K562 (cell line): ENCODE measurements around the gene MACROD2. TPM values are rescaled to one million over a fixed set of nuclear protein-coding genes. Genes with fewer than 3 reads are reported as not detected.

Experiments
- ATAC-seq: fragments of 200-7000 bp; cut with Tn5 transposase; 3 replicates; pipeline ENCODE4 v1.9.1; 2020; ENCODE audit warnings: moderate library complexity
- BruUV-seq: library from RNA; stranded (reverse); fragments of 400-500 nt; replicated peaks from 2 replicates; lab custom pipeline; 2021; lab: Mats Ljungman, UMichigan
- CTCF ChIA-PET: fragments of 300-600 bp; formaldehyde crosslinking; extraction: SDS; loops from one replicate; lab custom pipeline; 2021; ENCODE audit warnings: low intra/inter-chr PET ratio; lab: Yijun Ruan, JAX
- POLR2A ChIA-PET: fragments of 300-600, 350-650 bp; sonication (Branson Sonifier 250); formaldehyde crosslinking; extraction: SDS; loops from one replicate; lab custom pipeline; 2021; ENCODE audit warnings: antibody characterized with exemption, inconsistent platforms; lab: Yijun Ruan, JAX
- DNase-seq, 4 experiments: peaks; one replicate each; pipeline versions ENCODE4 v3.0.0 to v3.0.0-alpha.2; 2011 to 2018; ENCODE audit warnings: low spot score in 3 of 4, mixed read lengths in 3 of 4; ENCODE audit errors: extremely low read depth in 1 of 4
- FAIRE-seq: peaks from 2 replicates; lab custom pipeline; 2011; peaks lifted over from hg19 to GRCh38; lab: Jason Lieb, UNC
- H2AFZ ChIP-seq: 2 replicates; pipeline ENCODE4 v1.6.0; 2011; ENCODE audit warnings: low read depth, low read length, control low read depth, inconsistent platforms
- H3K27ac ChIP-seq: fragments of 200-600 bp; 3 replicates; pipeline ENCODE4 v1.8.0; 2011; ENCODE audit warnings: low read depth, mild to moderate bottlenecking, control low read depth, inconsistent platforms, low read length, moderate library complexity, mixed read lengths; ENCODE audit errors: extremely low read depth
- H3K27me3 ChIP-seq, 2 experiments: fragments of 300-600 bp in 1 of 2; 2 replicates in 1 of 2; 3 replicates in 1 of 2; pipeline versions ENCODE4 v1.6.0 to v1.8.0; 2011; ENCODE audit warnings: inconsistent platforms in 2 of 2, low read length in 2 of 2, mild to moderate bottlenecking in 1 of 2, mixed read lengths in 1 of 2, moderate library complexity in 1 of 2; ENCODE audit not compliant: control insufficient read depth in 2 of 2, insufficient read depth in 2 of 2
- H3K36me3 ChIP-seq: fragments of 300-600 bp; 3 replicates; pipeline ENCODE4 v1.8.0; 2011; ENCODE audit warnings: mild to moderate bottlenecking, low read length, inconsistent platforms; ENCODE audit not compliant: control insufficient read depth, insufficient read depth
- H3K4me1 ChIP-seq, 2 experiments: fragments of 200-600 bp in 1 of 2; replicated peaks in 1 of 2; 2 replicates in 1 of 2; 3 replicates in 1 of 2; pipeline versions ENCODE4 v1.5.1 to v1.8.0; 2011; ENCODE audit warnings: inconsistent platforms in 2 of 2, low read length in 2 of 2, mild to moderate bottlenecking in 1 of 2, mixed read lengths in 1 of 2, moderate library complexity in 1 of 2; ENCODE audit not compliant: control insufficient read depth in 2 of 2, insufficient read depth in 2 of 2
- H3K4me2 ChIP-seq: 2 replicates; pipeline ENCODE4 v1.6.1; 2011; ENCODE audit warnings: low read length, control low read depth, inconsistent platforms, mixed read lengths; ENCODE audit not compliant: insufficient read depth
- H3K4me3 ChIP-seq: fragments of 200-600 bp; sonication (generic), shearing (Covaris generic); 2 replicates; pipeline ENCODE4 v1.5.1; 2016; ENCODE audit warnings: control low read depth, inconsistent platforms
- H3K79me2 ChIP-seq: fragments of 200-600 bp; 3 replicates; pipeline ENCODE4 v1.8.0; 2011; ENCODE audit warnings: low read length, inconsistent platforms; ENCODE audit not compliant: control insufficient read depth, insufficient read depth
- H3K9ac ChIP-seq, 2 experiments: 2 replicates each; pipeline versions ENCODE4 v1.6.0 to v1.6.1; 2011; ENCODE audit warnings: low read depth in 2 of 2, low read length in 2 of 2, control low read depth in 1 of 2, inconsistent platforms in 1 of 2, mild to moderate bottlenecking in 1 of 2, mixed read lengths in 1 of 2; ENCODE audit not compliant: insufficient read depth in 1 of 2
- H3K9me1 ChIP-seq: one replicate; pipeline ENCODE4 v1.6.0; 2011; ENCODE audit warnings: inconsistent platforms, mild to moderate bottlenecking, low read length, moderate library complexity; ENCODE audit not compliant: control insufficient read depth, insufficient read depth
- H3K9me3 ChIP-seq: replicated peaks from 2 replicates; pipeline ENCODE4 v1.5.1; 2011; ENCODE audit warnings: low read depth, low read length, inconsistent platforms; ENCODE audit not compliant: control insufficient read depth, insufficient read depth
- H4K20me1 ChIP-seq: replicated peaks from 2 replicates; pipeline ENCODE4 v1.6.1; 2011; ENCODE audit warnings: low read length, inconsistent platforms, mixed read lengths; ENCODE audit not compliant: control insufficient read depth, insufficient read depth
- NFRKB ChIP-seq: fragments of 450-650 bp; IDR thresholded peaks from 2 replicates; pipeline ENCODE4 v1.6.1; 2016; ENCODE audit warnings: low read depth
- NR4A1 ChIP-seq, 2 experiments: fragments of 250-450 bp in 1 of 2; fragments of 450-650 bp in 1 of 2; sonication (Bioruptor Pico) in 1 of 2; IDR thresholded peaks; 2 replicates each; pipeline versions ENCODE4 v1.4.0 to v1.6.1; 2016 to 2020; ENCODE audit warnings: mild to moderate bottlenecking in 2 of 2, missing compliant biosample characterization in 1 of 2, missing genetic modification characterization in 1 of 2, moderate library complexity in 1 of 2
- RB1 ChIP-seq: fragments of 450-650 bp; IDR thresholded peaks from 2 replicates; pipeline ENCODE4 v1.6.1; 2017; ENCODE audit warnings: low read depth, mild to moderate bottlenecking
- WGBS: fragments of 100-300 bp; shearing (Covaris generic); methylation state at CpG from one replicate; pipeline ENCODE4 v1.1.6; 2016; ENCODE audit warnings: low coverage, mixed read lengths; ENCODE audit not compliant: insufficient coverage; ENCODE audit errors: missing lambda C conversion rate; 5-methylcytosine and 5-hydroxymethylcytosine counted together
- in situ Hi-C: fragments of 300-500 bp; cut with MboI; formaldehyde crosslinking; loops from 4 replicates; pipeline ENCODE4 v1.15.0; 2018; ENCODE audit warnings: inconsistent platforms, mixed read lengths
- intact Hi-C: fragments of 100-400 bp; cut with micrococcal nuclease; formaldehyde crosslinking; loops from 2 replicates; pipeline ENCODE4 v1.14.2; 2022
- polyA plus RNA-seq, 8 experiments: library from polyadenylated mRNA; depleted of rRNA in 4 of 8; stranded (reverse) in 5 of 8; unstranded in 3 of 8; fragments of >200 nt; fragmentation: Nextera tagmentation in 2 of 8; fragmentation: Illumina TruSeq in 1 of 8; extraction: Ambion mirVana in 2 of 8; extraction: Trizol in 1 of 8; gene quantifications; 2 replicates each; pipeline versions ENCODE4 v1.2.1 to v1.2.3, GENCODE V29; 2011 to 2014; ENCODE audit warnings: inconsistent platforms in 1 of 8, missing spikeins in 1 of 8
- total RNA-seq, 7 experiments: library from RNA; depleted of rRNA in 6 of 7; stranded (reverse); fragments of >200 nt in 6 of 7; fragmentation: Illumina TruSeq in 2 of 7; extraction: Trizol in 2 of 7; gene quantifications; 2 replicates each; pipeline versions ENCODE4 v1.2.1 to v1.2.3, GENCODE V29; 2011 to 2021; ENCODE audit warnings: low replicate concordance in 1 of 7
- TF ChIP-seq, protein P1 (sequence below): fragments of 450-650 bp; IDR thresholded peaks from 2 replicates; pipeline ENCODE4 v1.6.1; 2017; ENCODE audit warnings: antibody characterized with exemption

The MACROD2 gene
- total and polyA plus RNA-seq, 9 of the 15 experiments (the other 6 are each of a cell fraction or from before 2014, with no cell fraction given) = not detected

- no TSS peak for BruUV-seq
- Histone ChIP-seq H3K9me3 (no peaks in the 10 kb centered on the region), H3K4me3 (no peak overlapping the region)
- CTCF ChIA-PET = no interaction called here
- no peak for FAIRE-seq
- TF ChIP-seq RB1 (no peak), NFRKB (no peak), NR4A1 (CRISPR knock-in tag; IDR thresholded peaks at IDR 0.05) (no peak), NR4A1 (tag; IDR thresholded peaks at IDR 0.05) (no peak)
- TF ChIP-seq, protein P1, sequence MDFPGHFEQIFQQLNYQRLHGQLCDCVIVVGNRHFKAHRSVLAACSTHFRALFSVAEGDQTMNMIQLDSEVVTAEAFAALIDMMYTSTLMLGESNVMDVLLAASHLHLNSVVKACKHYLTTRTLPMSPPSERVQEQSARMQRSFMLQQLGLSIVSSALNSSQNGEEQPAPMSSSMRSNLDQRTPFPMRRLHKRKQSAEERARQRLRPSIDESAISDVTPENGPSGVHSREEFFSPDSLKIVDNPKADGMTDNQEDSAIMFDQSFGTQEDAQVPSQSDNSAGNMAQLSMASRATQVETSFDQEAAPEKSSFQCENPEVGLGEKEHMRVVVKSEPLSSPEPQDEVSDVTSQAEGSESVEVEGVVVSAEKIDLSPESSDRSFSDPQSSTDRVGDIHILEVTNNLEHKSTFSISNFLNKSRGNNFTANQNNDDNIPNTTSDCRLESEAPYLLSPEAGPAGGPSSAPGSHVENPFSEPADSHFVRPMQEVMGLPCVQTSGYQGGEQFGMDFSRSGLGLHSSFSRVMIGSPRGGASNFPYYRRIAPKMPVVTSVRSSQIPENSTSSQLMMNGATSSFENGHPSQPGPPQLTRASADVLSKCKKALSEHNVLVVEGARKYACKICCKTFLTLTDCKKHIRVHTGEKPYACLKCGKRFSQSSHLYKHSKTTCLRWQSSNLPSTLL = no peak
- TF ChIP-seq, all 486 proteins: peak for 0
- intact Hi-C loops (no loop called here), in situ Hi-C loops (no loop called here)
- 0% methylated on average over 1 of the region's 1 CpG for WGBS
- Histone ChIP-seq H3K27me3 (no peaks in the 10 kb centered on the region), H4K20me1 (no peaks in the 10 kb centered on the region), H3K4me2 (no peak overlapping the region), H3K9ac (no peak overlapping the region), H3K9me1 (no peaks in the 10 kb centered on the region), H3K36me3 (no peaks in the 10 kb centered on the region), H3K27ac (no peak overlapping the region), H3K4me1 (no peaks in the 10 kb centered on the region), H2AFZ (no peak overlapping the region), H3K79me2 (no peaks in the 10 kb centered on the region)
- ATAC-seq (no peak), DNase-seq (no peak)
- POLR2A ChIA-PET = no interaction called here
Measured at GRCh38 chr20:14449323-14449722, 454.0 kb downstream of the MACROD2 start.
